Occipital lobe (tissue), 2 donors: ENCODE measurements around the gene PCSK2. TPM values are rescaled to one million over a fixed set of nuclear protein-coding genes. Genes with fewer than 3 reads are reported as not detected.

ENCODE experiments used
- DNase-seq: peaks from one replicate; lab custom pipeline; 2025; lab: John Stamatoyannopoulos, UW
- total RNA-seq: library from RNA; depleted of rRNA; stranded (reverse); fragments of >200 nt; gene quantifications from one replicate; pipeline ENCODE4 v1.2.3, GENCODE V29; 2014

The PCSK2 gene
- total RNA-seq, 1 donor from 2014 or later, result 37.9 TPM

DNA sequence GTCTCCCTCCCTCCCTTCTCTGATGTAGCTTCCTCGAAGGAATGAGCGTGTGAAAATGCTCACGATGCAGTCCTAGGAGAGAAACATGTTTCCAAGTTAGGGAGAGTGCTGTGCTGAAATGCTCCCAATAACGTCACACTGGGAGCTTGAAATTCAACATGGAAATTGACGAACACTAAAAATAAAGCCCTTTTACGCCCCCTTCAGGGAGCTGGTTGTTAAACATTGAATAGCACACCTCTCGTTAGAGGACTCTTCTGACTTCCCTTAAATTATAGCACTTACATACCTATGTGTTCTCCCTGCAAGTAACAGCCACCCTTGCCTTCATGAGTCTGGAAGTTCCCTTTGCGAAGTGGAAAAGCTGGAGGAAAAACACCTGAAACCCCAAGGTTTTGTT lies 215.7 kb downstream of the PCSK2 start:
- DNase-seq, result no peak

DNA sequence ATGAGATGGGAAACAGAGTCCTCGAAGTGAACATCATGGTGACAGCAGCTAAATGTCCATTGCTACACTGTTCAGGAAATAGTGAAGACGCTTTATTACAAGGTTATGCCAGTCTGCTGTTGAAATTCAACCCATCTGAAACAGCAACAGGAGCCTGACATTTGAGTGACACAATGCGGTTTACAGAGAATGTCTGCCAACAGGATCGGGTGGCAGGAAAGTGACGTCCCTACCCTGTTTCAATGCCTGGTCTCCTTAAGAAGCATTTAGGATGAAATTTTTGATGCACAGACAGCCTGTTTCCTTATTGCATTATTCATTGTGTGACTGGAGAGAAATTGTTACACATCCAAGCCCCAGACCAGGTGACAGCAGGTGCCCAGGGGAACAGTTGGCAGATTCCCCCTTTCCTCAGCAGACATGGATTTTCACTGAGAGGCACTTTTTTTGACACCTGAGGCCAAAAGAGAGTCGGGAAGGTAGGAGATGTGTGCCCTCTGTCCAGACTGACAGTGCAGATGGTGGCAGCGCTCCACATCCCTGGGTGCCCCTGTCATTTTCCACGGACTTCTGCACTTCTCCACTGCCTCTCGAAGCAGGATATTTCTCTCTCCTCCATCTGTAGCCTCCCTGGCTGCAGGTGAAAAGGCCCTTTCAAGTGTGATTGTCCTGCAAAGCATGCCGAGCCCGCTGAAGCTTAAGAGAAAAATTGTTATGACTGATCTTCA lies 216.5 kb downstream of the PCSK2 start:
- no peak for DNase-seq

DNA sequence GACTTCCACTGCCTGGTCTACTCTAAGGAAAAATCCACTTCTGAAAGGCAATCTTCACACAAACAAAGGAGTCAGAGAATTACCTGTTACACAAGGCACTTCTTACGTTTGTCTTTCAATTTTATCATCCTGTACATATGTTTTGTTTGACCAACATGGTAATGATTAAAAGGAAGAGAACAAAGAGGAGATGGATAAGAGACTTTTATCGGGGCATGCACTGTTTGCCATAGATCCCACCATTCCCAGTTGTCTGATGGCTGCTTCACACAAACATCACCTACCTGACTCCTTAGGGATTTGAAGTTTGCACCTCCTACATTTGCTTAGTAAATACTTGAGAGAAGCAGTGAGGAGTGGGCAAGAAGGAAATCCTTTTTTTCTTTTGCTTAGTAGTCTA lies 217.3 kb downstream of the PCSK2 start:
- DNase-seq, result no peak

DNA sequence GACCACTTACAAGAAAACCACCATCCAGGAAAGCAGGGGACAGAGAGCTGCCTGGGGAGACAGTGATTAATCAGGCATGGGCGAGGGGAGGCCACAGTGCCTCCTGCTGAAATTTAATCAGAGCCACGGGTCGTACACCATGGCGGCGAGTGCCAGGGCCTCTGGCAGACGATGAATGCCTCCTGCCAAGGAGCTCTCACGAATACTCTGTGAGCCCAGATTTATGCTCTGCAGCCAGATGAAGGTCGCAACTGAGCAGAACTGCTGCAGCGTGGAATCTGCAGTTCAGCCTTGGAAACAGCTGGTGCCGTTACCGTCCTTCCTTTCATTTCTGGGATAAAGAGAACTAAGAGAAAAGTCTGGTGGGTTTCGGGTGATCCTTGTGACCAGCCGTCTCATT lies 218.7 kb downstream of the PCSK2 start:
- no peak for DNase-seq

GRCh38 chr20:17446171-17446570 lies 219.3 kb downstream of the PCSK2 start:
- no peak for DNase-seq

GRCh38 chr20:17448071-17448470 lies 221.2 kb downstream of the PCSK2 start:
- DNase-seq, result no peak

DNA sequence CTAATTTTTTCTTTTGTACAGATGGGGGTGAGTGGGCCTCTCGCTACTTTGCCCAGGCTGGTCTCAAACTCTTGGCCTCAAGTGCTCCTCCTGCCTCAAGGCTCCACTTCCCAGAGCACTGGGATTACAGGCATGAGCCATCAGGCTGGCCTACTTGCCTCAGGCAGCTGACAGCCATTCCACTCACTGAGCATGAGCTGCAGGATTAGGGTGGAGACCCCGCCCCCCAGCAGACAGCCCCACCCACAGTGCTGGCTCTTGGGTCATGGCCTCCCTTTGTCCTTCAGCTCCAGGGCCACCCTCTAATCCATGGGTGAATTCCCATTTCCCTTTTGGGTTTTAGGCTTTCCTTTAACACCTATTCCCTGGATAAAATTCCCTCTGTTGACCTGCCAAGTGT lies 222.2 kb downstream of the PCSK2 start:
- DNase-seq, result no peak

DNA sequence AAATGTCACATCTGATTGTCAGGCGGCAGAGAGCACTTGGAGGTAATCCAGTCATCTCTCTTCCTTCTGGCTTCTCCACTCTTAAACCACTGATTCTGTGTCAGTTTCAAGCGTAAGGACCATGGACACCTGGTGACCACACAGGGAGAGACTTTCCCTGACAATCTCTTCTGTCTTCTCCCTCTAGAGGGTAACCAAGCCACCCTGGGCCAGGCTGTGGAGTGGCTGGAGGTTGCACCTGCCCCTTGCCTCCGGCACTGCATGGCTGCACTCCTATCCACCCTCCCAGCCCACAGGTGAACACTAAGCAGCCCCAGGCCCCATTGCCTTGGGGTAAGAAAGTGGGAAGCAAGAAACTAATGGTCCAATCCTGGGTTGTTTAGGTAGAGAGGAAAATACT lies 225.6 kb downstream of the PCSK2 start:
- DNase-seq, result no peak

DNA sequence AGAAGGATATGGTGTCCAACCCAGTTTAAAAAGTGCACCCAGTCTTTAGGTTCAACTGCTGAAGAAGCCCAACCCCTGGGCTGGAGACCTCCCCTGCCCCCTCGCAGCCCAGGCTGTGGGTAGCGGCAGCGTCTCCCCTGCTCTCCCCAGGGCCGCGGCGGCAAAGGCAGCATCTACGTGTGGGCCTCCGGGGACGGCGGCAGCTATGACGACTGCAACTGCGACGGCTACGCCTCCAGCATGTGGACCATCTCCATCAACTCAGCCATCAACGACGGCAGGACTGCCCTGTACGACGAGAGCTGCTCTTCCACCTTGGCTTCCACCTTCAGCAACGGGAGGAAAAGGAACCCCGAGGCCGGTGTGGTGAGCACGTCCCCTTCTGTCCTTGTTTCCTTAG lies 226.8 kb downstream of the PCSK2 start:
- no peak for DNase-seq

- no peak for DNase-seq
Measured at GRCh38 chr20:17456279-17456678, 229.4 kb downstream of the PCSK2 start.

DNA sequence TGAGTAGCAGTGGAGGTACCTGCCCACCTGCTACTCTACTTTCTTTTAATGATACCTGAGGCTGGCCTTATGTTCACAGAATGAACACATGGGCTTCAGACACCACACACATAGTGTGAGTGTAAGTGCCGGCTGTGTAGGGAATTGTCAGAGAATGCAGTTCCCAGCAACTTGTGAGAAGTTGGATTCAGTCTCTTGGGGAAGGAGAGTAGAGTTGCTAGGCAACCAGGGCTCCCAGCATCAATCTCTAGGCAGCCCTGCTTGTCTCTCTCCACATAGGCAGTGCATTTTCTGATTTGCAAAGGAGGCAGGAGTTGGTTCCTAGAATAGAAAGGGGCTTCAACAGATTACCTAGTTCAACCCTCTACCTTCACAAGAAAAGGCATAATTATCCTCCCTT lies 230.2 kb downstream of the PCSK2 start:
- no peak for DNase-seq

DNA sequence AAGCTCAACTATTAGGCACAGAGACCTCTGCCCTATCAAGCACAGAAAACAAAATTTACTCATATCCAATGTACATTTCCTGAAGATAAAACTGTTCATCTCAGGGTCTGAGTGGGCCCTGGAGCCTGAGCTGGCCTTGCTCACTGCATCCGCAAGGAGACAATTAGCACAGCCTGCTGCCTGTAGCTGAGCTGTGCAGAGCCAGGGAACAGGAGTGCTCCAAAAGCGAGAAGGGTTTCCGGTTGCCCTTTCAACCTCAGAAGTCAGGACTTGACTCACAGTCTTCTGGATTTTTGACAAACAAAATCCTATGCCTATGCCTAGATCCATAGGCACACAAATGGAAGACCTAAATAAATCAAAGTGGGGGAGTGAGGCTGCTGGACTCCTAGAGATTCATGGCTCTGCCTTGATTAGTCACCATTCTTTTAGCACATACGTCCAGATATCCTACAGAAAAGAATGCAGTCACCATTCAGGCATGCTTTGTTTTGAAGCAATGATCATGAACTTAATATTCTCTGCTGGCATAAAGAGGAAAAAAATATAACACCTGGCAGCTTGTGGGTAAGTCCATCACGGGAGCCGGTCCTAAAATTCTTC lies 230.8 kb downstream of the PCSK2 start:
- no peak for DNase-seq

DNA sequence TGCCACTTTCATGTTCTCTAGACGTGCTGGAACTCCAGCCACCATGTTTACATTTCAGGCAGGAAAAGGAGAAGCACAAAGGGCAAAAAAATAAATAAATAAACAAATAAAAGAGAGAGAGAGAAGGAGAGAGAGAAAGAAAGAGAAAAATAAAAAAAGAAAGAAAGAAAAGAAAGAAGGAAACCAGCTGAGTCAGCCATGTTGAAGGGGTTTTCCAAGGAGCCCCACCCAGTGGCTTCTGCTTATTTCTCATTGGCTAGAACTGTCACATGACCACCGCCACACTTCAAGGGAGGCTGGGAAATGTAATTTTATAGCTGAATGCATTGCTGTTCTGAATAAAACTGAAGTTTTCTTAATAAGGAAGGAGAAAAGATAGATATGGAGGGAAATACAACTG lies 233.3 kb downstream of the PCSK2 start:
- no peak for DNase-seq

GRCh38 chr20:17461941-17462340 lies 235.1 kb downstream of the PCSK2 start:
- no peak for DNase-seq

DNA sequence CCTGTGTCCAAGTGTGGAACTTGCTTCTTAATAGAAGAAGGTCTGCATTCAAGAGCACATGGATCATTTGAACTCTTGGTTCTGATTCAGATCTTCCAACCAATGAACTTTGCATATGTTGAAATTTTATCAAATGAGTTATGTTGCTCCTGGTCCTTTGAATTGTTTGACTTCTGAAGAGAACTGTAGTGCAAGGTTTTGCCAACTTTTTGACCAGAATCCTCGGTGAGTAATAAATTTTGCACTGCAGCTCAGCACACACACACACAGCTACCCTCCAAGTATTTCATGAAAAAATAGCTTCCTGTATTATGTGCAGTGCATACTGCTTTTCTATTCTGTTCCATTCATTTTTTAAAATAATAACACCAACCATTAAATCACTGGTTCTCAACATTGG lies 236.9 kb downstream of the PCSK2 start:
- DNase-seq, result no peak

GRCh38 chr20:17465236-17465635 lies 238.4 kb downstream of the PCSK2 start:
- no peak for DNase-seq

DNA sequence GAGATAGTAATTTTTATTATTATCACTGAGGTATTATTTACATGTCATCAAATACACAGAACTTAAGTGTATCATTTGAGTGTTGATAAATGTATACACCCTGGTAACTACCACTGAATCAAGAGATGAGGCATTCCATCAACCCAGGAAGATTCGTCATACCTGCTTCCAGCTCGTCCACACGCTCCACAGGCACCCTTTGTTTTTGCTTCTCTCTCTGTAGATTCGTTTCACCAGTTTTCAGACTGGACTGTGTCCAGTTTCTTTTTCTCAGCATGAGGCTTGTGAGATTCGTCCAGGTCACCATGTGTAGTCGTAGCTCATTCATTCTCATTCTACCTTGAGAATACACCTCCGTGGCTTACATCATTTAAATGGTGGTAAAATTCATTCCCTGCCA lies 239.8 kb downstream of the PCSK2 start:
- no peak for DNase-seq

DNA sequence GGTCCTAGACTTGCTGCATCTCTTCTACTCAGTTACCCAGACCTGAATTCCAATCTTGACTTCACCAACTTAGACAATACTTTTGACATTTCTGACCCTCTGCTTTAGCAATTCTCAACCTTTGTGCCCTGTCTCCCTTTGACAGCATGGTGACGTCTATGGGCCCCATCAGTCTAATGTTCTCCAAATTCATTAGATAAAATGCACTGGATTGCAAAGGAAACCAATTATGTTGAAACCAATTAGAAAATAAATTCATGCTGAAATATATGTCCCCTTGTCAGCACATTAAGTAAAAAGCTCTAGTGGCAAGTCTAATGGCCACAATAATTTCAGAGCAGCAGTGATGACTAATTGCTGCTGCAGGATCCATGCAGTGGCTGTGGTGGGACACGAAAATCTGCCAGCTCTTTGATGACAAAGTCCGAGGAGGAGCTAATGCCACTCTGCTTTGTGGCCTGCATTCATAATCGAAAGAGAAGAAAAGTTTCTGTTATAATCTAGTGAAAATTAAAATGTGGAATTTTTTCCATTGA lies 240.3 kb downstream of the PCSK2 start:
- DNase-seq, result no peak

- DNase-seq, result no peak
Measured at GRCh38 chr20:17468073-17468840, 241.4 kb downstream of the PCSK2 start.

GRCh38 chr20:17469246-17470030 lies 242.6 kb downstream of the PCSK2 start:
- DNase-seq, result no peak

DNA sequence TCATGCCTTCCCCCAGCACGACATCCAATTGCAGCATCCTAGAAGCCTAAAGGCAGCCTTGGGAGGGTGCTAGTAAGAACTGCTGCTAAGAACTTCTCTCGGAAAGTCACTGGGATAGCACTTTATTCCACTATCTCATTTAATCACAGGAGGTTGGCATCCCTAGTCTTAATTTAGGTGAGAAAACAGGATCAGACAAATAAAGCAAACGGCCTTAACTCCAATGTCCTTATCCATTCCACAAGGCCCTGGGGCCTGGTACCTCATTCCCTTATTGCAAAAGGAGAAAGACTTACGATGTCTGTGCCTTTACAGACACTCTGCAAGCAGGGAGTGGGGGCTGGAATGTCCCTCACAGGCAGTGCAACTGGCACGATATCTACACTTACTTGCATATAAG lies 243.7 kb downstream of the PCSK2 start:
- no peak for DNase-seq

DNA sequence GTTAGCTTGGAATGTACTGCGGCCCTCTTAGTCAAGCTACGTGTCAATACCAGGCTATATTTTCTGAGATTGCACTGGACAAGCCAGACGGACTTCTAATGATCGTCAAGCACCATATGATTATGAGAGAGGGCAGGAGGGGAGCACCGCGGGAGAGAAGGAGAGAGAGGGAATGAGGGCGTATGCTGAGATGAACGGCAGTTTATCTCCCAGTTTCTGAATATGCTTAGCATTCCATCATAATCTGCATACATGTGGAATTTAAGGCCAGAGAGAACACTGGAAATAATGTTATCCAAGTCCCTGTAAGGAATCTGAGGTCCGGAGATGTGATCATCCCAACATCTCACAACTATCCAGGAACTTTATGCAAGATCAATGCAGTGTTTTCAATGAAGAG lies 244.1 kb downstream of the PCSK2 start:
- no peak for DNase-seq
